Prostate gland (tissue), 2 donors: ENCODE data around the gene HIVEP3. TPM values are rescaled to one million over a fixed set of nuclear protein-coding genes. Genes with fewer than 3 reads are reported as not detected.

Experiments used
- DNase-seq: peaks from one replicate; pipeline ENCODE4 v3.0.0-alpha.2; 2019; ENCODE audit warnings: low spot score
- H3K27ac ChIP-seq, 2 donors: fragments of 200-600 bp; sonication (generic); 2 replicates each; pipeline ENCODE4 v1.5.1; 2017 to 2019
- H3K27me3 ChIP-seq: fragments of 200-600 bp; sonication (generic); replicated peaks from 2 replicates; pipeline ENCODE4 v1.5.1; 2019; ENCODE audit not compliant: insufficient read depth
- H3K36me3 ChIP-seq, 2 donors: fragments of 200-600 bp; sonication (generic); 1 replicate in 1 of 2; 2 replicates in 1 of 2; pipeline versions ENCODE4 v1.5.1 to v1.8.1; 2017 to 2019
- H3K4me1 ChIP-seq: fragments of 200-600 bp; sonication (generic); replicated peaks from 2 replicates; pipeline ENCODE4 v1.5.1; 2019
- H3K4me3 ChIP-seq, 2 donors: fragments of 200-600 bp; sonication (generic); 2 replicates each; pipeline ENCODE4 v1.5.1; 2017 to 2019
- H3K9me3 ChIP-seq: fragments of 200-600 bp; sonication (generic); 2 replicates; pipeline ENCODE4 v1.5.1; 2017
- POLR2A ChIP-seq: fragments of 450-650 bp; IDR thresholded peaks from one replicate; pipeline ENCODE4 v1.6.1; 2016; ENCODE audit warnings: antibody characterized with exemption, mild to moderate bottlenecking
- POLR2AphosphoS5 ChIP-seq: sonication (generic); formaldehyde crosslinking; IDR thresholded peaks from one replicate; pipeline ENCODE4 v1.6.1; 2017; ENCODE audit warnings: antibody characterized with exemption
- WGBS: methylation state at CpG from one replicate; pipeline ENCODE4 v1.1.5; 2018; 5-methylcytosine and 5-hydroxymethylcytosine counted together
- intact Hi-C: fragments of 100-400 bp; cut with DNase I; formaldehyde crosslinking; loops from one replicate; pipeline ENCODE4 v1.14.2; 2022
- total RNA-seq, 2 donors: library from RNA; depleted of rRNA; stranded (reverse); fragments of >200 nt; gene quantifications; one replicate each; pipeline ENCODE4 v1.1.0, GENCODE V29; 2016
- TF ChIP-seq, protein P1 (sequence below), 4 experiments: fragments of 200-600 bp in 2 of 4; fragments of 450-650 bp in 2 of 4; sonication (generic) in 2 of 4; IDR thresholded peaks; 1 replicate in 3 of 4; 2 replicates in 1 of 4; pipeline ENCODE4 v1.5.1; 2016 to 2019; ENCODE audit warnings: antibody characterized with exemption in 4 of 4, mild to moderate bottlenecking in 2 of 4, moderate library complexity in 2 of 4

The HIVEP3 gene
- total RNA-seq, 2 donors from 2014 or later = 9.3 to 11.2 TPM

DNA sequence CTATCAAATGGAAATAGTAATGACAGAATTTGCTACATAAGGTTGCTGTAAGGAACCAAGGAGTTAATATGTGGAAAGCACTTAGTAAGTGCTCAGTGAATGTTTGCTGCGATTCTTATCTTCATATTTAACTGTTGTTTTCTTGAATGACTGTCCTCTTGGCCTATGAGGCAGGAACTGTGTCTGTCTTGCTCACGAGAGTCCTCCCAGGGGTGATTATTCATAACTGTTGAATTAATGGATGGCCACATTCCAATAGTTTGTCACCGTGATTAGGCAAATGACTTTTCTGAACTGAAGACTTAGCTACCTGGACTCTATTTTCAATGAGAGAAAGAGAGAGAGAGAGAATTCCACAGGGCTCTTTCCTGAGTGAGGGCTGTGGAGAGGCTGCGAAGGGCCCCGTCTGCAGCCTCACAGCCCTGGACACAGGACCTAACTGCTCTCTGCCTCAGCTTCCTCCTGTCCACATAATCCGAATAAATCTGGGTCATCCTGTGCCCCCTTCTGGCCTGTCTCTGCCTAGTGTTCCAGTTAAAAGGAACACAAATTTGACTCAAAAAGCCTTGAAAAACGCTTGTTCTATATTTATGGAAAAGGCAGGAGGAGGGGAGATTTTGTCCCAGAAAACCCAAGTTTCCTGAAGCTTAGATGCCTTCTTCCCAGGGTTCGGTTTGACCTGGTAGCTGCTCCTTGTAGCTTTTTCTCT, 442.7 kb downstream of the HIVEP3 start:
- no peak for DNase-seq
- H3K27ac ChIP-seq = no peak overlapping the region

DNA sequence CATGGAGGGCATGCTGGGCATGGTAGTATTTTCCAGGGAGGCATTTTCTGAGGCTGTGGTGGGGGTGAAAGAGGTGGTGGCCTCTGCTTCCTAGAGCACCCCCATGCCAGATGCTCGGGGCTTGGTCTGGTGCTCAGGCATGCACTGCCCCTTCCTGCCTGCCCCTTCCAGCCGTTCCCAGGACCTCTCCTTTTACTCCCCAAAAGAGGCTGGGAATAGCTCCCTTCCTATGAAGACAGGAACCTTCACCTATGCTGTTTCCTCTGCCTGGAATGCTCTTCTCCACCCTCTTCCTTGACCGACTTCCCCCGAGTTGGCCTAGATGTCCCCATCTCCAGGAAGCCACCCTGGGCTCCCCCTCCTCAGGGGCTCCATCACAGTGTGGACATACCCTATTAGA, 443.4 kb downstream of the HIVEP3 start:
- peaks cover 14% of the 10 kb centered on the region for H3K4me1 ChIP-seq
- intact Hi-C loops = no loop called here
- H3K27ac ChIP-seq = peak overlapping the region; percentile 53
- H3K4me3 ChIP-seq = no peak overlapping the region
- no peak for DNase-seq
- TF ChIP-seq, protein P1, sequence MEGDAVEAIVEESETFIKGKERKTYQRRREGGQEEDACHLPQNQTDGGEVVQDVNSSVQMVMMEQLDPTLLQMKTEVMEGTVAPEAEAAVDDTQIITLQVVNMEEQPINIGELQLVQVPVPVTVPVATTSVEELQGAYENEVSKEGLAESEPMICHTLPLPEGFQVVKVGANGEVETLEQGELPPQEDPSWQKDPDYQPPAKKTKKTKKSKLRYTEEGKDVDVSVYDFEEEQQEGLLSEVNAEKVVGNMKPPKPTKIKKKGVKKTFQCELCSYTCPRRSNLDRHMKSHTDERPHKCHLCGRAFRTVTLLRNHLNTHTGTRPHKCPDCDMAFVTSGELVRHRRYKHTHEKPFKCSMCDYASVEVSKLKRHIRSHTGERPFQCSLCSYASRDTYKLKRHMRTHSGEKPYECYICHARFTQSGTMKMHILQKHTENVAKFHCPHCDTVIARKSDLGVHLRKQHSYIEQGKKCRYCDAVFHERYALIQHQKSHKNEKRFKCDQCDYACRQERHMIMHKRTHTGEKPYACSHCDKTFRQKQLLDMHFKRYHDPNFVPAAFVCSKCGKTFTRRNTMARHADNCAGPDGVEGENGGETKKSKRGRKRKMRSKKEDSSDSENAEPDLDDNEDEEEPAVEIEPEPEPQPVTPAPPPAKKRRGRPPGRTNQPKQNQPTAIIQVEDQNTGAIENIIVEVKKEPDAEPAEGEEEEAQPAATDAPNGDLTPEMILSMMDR (IDR thresholded peaks at IDR 0.05) = no peak
- TF ChIP-seq POLR2AphosphoS5 (no peak), POLR2A (no peak)
- 78% methylated on average over 4 of the region's 4 CpGs for WGBS
- no peaks in the 10 kb centered on the region for H3K27me3 ChIP-seq
- no peaks in the 10 kb centered on the region for H3K9me3 ChIP-seq
- H3K36me3 ChIP-seq = no peaks in the 10 kb centered on the region

More for the DNA sequence above, 442.7 kb downstream of the HIVEP3 start:
- no peak overlapping the region for H3K4me3 ChIP-seq
- H3K36me3 ChIP-seq = no peaks in the 10 kb centered on the region
- H3K9me3 ChIP-seq = no peaks in the 10 kb centered on the region
- no peaks in the 10 kb centered on the region for H3K27me3 ChIP-seq
- peaks cover 14% of the 10 kb centered on the region for H3K4me1 ChIP-seq
- WGBS = 49% methylated on average over 8 of the region's 8 CpGs
- TF ChIP-seq POLR2AphosphoS5 (no peak), POLR2A (no peak)
- TF ChIP-seq, protein P1 (IDR thresholded peaks at IDR 0.05) = no peak
- intact Hi-C loops = no loop called here

DNA sequence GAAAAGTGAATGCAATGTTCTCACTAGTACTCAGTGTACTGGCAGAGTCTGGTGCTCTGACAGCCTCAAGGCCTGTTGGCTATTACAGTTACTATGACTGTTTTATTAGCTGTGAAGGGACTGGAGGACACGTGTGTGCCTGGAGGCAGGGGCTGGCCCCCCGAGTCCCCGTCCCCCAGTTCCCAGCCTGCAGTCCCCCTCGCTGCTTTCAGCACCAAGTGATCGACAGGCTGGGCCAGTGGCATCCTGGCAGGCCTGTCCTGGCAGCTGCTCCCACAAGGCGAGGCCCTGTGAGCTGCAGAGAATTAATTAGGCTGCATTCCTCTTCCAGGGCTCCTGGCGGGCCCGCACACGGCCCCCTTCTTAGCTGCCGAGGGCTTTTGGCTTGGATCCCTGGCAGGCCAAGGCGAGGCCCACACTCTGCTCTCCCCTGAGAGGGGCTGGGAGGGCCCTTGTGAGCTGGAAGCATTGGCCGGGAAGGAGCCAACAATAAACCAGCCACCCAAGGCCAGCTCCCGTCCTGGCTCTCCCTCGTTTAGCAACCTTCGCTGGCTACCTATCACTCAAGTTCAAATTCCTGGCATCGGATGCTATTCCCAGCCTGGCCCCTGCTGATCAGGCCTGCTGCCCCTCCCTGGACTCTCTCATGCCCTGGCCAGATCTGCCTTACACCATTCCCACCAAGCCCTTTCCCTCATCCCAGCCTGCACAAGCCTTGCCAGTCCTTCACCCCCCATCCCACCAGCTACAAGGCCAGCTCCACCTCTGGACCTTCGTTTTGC, 444.0 kb downstream of the HIVEP3 start:
- 19% methylated on average over 17 of the region's 17 CpGs for WGBS
- Histone ChIP-seq H3K27ac (peak overlapping the region; percentile 53), H3K4me3 (no peak overlapping the region), H3K27me3 (no peaks in the 10 kb centered on the region), H3K36me3 (no peaks in the 10 kb centered on the region), H3K4me1 (peaks cover 14% of the 10 kb centered on the region), H3K9me3 (no peaks in the 10 kb centered on the region)
- TF ChIP-seq, protein P1 (IDR thresholded peaks at IDR 0.05) = no peak
- TF ChIP-seq POLR2A (no peak), POLR2AphosphoS5 (peak; percentile 78)
- intact Hi-C loops = no loop called here
- DNase-seq = peak; percentile 75

DNA sequence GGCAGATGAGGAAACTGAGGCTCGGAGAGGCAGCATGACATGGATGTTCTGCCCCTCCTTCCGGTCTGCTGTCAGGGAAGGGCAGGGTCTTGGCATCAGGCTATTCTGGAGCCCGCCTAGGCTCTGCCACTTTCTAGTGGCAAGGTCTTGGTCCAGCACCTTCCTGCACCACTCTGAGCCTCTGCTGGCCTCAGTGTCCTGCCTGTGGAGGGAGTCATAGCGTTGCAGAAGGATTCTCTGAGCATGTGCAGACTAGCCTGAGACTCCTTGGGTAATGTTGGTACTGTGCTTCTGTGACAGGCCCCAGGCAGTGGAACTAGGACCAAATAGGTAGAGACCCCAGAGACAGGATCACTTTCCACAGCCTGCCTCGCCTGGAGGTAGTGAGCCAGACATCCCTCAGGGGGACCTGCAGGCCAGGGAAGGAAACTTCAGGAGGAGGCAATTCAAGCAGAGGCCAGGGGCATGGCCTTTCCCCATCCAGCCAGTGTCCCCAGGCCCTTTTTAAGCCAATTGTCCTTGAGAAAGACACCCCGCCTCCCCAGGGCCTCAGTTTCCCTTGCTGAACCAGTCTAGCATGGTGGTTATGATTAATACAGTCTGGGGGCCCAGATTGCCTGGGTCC, 444.9 kb downstream of the HIVEP3 start:
- peaks cover 12% of the 10 kb centered on the region for H3K4me1 ChIP-seq
- 81% methylated on average over 6 of the region's 6 CpGs for WGBS

More for the DNA sequence above, 444.9 kb downstream of the HIVEP3 start:
- Histone ChIP-seq H3K9me3 (no peaks in the 10 kb centered on the region), H3K27ac (peak overlapping the region; percentile 53), H3K4me3 (no peak overlapping the region), H3K36me3 (no peaks in the 10 kb centered on the region), H3K27me3 (no peaks in the 10 kb centered on the region)
- intact Hi-C loops = no loop called here
- TF ChIP-seq POLR2A (no peak), POLR2AphosphoS5 (no peak)
- TF ChIP-seq, protein P1 (IDR thresholded peaks at IDR 0.05) = no peak
- no peak for DNase-seq
